Endometrial microvascular endothelial cells (primary cell): ENCODE measurements around the gene HTR3B. TPM values are rescaled to one million over a fixed set of nuclear protein-coding genes. Genes with fewer than 3 reads are reported as not detected.
"Not testable (repeated sequence)": the region's sequence is repeated elsewhere in the genome, so short reads cannot be mapped to it uniquely, and the experiment has no call there.

ENCODE experiments used
- in situ Hi-C: cut with HindIII; loops from 2 replicates; pipeline ENCODE4 v1.10.0; 2017; ENCODE audit warnings: low sequenced_read_pairs, low pct_unique_long_range_greater_than_20kb; ENCODE audit errors: inconsistent ontology term
- total RNA-seq: library from RNA; depleted of rRNA; stranded (reverse); fragments of >200 nt; gene quantifications from one replicate; pipeline ENCODE4 v1.2.3, GENCODE V29; 2015; ENCODE audit errors: inconsistent ontology term

HTR3B gene
- total RNA-seq, 1 donor from 2014 or later = not detected

- in situ Hi-C loops = not testable (repeated sequence)
Measured at GRCh38 chr11:113934193-113934592, 29.6 kb downstream of the HTR3B start.

DNA sequence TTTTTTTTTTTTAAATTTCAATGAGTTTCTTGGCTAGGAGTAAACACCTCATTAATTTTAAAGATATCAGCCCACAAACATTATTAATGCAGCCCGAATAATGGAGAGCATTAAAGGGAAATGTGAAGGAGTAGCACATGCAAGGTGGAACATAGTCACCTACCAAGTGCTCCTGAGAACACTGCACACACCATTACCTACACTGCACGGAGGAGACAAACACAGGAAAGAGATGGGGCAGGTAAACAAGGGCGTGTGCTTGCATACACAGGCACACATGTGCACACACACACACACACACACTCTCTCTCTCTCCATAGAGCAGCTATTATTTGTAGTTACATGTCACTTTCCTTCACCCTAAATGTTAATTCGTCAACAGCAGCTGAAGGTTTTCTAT, 30.2 kb downstream of the HTR3B start:
- in situ Hi-C loops = no loop called here

DNA sequence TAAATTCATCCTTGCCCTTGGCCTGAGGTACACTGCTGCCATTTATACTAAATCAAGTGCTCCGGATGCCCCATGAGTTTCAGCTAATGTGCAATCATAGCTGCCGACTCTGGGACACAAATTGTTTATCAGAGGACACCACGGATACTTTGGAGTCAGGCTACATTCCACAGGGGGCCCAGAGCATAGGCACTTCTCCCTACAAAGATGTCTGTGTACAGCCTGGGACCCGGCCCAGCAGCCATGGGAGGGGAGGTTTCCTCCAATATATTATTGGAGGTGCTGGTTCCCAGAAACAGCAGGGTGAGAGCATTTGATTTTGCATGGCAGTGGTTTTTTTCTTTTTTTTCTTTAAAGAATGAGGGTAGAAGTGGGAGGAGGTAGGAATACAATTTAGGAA, 31.3 kb downstream of the HTR3B start:
- in situ Hi-C loops = no loop called here

- in situ Hi-C loops = no loop called here
Measured at GRCh38 chr11:113937918-113938317, 33.3 kb downstream of the HTR3B start.

DNA sequence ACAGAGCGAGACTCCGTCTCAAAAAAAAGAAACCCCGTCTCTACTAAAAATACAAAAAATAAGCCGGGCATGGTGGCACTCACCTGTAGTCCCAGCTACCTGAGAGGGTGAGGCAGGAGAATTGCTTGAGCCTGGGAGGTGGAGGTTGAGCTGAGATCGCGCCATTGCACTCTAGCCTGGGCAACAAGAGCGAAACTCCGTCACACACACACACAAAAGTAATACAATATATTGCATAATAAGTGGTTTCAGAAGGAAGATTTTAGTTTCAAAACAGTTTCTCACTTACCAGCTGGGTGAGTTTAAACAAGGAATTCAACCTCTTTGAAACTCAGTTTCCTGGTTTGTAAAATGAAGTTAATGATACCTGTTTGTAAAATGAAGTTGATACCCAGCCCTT, 37.7 kb downstream of the HTR3B start:
- in situ Hi-C loops = no loop called here

DNA sequence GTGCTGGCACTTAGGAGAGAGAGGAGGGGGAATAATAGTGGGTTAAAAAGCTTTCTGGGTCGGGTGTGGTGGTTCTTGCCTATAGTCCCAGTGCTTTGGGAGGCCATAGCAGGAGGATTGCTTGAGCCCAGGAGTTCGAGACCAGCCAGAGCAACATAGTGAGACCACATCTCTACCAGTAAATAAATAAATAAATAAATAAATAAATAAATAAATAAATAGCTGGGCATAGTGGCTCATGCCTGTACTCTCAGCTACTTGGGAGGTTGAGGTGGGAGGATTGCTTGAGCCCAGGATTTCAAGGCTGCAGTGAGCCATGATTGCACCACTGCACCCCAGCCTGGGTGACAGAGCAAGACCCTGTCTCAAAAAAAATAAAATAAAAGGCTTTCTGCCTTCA, 41.6 kb downstream of the HTR3B start:
- in situ Hi-C loops = not testable (repeated sequence)

DNA sequence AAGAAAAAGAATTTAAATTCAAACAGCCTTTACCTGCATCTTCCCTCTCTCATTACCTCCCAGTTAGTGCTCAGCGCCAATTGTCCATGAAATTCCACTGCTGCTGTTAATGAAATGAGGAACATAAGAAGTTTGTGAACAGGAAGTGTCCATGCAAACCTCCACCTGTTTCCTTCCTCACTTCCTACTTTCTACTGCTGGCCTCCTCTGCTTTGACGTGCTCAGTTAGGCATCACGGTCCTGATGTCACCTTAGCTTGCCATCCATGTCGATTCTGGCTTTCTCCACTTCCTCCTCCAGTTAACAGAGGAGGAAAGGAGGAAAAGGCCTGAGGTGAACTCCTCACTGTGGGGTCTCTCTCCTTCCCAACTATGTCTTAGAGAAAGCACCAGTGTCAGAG, 43.4 kb downstream of the HTR3B start:
- in situ Hi-C loops = no loop called here

DNA sequence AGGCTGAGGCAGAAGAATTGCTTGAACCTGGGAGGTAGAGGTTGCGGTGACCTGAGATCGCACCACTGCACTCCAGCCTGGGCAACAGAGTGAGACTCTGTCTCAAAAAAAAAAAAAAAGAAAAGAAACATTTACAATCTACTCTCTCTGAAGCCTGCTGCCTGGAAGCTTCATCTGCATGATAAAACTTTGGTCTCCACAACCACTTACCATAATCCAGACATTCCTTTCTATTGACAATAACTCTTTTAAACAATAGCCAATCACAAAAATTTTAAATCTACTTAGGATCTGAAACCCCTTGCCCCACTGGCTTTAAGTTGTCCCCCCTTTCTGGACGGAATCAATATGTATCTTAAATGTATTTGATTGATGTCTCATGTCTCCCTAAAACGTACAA, 45.3 kb downstream of the HTR3B start:
- in situ Hi-C loops = no loop called here

DNA sequence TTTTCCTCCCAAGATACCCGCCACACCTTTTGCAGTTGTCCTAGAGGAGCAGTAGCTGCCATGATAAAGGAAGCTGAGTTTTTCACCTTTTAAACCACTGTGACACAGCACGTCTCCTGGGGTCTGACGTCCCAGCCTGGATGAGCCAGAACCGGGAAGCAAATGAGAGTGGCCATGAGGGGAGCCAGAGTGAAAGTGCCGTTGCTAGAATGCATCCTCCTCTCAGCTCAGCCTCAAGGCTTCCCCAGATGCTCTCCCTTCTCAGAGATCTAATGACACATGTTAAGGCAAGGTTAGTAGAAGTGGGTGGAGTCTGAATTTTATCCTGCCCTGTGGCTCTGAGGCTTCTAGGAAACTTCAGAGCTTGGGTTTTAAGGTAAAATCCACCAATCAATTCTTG, 46.9 kb downstream of the HTR3B start:
- in situ Hi-C loops = no loop called here

DNA sequence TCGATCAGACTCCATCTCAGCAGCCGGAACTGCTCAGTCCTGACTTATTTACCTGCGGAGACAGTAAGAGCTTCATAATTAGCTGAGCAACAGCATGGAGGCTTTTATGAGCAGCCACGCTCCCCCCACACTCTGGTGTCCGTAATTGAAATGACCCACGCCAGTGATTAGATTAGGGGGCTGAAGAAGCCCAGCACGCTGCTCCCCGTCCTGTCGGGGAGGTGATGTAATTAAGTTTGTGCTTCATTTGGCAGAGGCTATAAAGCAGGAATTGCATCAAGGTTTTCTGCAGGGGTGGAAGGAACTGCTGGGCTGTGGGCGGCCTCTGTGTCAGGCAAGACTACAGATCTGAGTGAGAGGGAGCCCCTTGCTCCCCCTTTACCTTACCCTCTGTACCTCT, 47.5 kb downstream of the HTR3B start:
- in situ Hi-C loops = no loop called here

GRCh38 chr11:113952588-113952987, 48.0 kb downstream of the HTR3B start:
- in situ Hi-C loops = no loop called here

DNA sequence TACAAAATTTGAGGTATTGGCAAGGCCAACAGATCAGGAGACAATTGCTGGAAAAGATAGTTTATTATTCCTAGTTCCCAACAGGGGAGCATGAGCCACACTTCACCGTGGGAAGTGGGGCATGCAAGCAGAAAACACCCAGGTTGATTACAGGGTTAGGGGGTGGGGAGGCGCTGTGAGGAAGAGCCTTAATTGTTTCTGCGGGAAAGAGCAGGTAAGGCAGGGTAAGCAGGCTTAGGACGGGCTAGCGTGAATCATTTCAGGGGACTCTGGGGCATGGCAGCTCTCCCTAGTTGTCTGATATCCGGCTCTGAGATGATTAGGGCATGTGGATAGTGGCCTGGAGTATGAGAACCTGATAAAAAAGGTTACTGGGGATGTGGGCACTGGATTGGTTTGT, 49.6 kb downstream of the HTR3B start:
- in situ Hi-C loops = no loop called here

DNA sequence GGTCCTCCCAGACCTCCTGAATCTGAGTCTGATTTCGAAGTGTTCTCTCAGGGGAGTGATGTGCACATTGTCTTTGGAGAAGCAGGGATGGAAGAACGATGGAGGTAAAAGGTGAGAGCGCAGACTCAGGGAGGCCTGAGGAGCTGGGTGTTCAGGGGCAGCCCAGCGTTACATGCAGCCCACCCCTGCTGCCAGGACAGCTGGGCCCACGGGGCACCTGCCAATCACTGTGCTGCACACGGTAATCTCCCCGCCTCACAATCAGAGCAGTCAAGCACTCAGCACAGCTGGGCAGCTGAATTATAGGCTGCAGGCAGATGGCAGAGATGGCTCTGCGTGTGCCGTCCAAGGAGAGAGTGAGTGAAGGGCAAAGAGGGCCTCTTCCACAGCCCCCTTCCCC, 52.4 kb downstream of the HTR3B start:
- in situ Hi-C loops = no loop called here

DNA sequence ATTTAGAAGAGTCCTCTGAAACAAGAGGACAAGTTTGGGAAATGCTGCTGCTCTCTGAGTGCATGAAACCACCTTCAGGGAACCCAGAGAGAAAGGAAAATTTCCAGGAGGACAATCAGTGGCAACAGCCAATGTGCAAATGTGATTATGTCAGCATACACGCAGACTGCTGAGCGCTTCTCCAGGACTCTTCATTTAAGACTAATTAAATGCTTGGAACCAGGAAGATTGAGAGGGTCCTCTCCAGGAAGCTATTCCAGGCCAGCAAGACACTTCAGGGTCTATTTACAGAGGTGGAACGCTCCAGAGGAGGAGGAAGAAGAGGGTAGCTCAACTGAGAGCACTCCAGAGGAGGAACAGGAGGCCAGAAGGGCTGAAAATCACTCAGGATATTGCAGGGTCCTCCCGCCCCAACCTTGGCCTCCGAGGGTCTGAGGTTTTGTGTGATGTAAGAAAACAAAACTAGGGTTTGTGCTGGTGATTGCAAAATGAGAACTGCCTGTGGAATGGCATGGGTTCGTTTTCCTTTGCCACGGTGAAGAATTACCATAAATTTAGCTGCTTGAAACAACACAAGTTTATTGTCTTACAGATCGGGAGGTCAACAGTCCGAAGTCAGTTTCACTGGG, 56.2 kb downstream of the HTR3B start:
- in situ Hi-C loops = no loop called here

- in situ Hi-C loops = no loop called here
Measured at GRCh38 chr11:113967361-113967760, 62.8 kb downstream of the HTR3B start.

DNA sequence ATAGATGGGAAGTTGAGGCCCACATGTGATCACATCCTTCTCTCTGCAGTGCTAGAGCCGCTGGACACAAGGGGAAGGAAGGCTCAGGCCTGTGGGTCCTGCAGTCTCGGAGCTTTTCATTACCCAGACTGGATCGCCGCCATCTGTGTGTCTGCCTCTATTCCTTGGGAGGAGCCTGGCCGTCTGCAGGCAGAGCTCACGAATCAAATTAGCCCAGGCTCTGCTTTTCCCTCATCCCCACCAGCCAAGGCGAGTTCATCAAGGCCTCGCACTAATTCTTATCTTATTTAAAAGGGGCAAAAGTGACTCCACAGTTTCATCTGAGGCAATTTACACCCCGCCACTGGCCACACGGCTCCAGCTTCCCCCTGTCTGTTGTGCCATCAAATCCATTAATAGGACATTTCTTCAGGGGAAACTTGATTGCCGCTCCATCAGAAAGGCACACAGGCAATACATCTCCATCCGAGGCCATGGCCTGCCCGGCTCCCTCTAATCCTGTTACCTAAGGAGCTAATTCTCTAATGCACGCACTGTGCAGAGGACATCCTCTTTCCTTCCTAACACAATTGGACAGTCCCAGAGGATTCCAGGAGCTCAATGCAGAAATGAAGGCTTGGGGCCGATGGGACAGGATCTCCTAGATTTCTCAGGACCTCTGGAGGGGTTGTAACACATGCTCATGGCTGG, 67.1 kb downstream of the HTR3B start:
- in situ Hi-C loops = no loop called here

DNA sequence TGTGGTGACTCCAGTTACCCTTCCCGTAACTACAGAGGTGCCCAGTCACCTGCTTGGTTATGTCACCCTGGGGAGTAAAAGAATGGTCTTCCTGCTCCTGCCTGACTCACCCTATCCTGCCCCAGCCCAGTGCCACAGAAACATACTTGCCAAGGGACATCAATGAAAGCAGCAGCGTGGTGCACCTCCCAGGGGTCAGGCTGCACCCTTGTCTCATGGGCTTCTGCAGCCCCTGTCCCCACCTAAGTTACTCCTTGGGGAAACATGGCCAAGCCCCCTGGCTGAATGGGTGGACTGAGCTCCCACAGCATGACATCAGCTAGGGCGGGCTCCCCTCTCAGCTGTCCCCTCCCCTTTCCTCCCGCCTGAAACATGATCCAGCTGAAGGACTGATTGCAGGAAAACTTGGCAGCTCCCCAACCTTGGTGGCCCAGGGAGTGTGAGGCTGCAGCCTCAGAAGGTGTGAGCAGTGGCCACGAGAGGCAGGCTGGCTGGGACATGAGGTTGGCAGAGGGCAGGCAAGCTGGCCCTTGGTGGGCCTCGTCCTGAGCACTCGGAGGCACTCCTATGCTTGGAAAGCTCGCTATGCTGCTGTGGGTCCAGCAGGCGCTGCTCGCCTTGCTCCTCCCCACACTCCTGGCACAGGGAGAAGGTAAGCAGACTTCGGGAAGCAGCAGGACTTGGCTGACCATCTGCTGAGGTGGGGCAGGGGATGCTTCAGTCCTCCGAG, 70.3 kb downstream of the HTR3B start, which contains the start of gene HTR3A:
Gene HTR3A, plus strand, starts transcription at position 368 of the 730 bp plus-strand sequence. Its CDS starts 218 bp downstream, at position 586.
- in situ Hi-C loops = no loop called here

DNA sequence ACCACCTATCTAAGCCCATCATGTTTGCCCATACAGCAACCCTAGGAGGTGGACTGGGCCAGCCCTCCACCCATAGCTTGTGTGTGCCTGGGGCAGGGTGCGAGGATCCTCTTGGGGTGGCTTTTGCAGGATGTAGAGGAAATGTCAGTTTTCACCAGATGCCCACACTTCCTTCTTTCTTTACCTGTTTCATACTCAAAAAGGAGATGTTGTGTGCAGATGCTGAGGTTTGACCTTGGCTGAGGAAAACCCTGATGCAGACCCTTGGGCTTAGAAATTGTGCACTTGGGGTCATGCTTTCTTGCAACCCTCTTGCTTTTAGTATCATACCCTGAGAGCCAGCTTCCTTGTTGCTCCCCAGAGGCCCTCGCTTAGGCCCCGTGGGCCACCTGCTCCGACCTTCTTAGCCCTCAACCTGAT, 72.5 kb downstream of the HTR3B start:
- in situ Hi-C loops = no loop called here

- in situ Hi-C loops = no loop called here
Measured at GRCh38 chr11:113977701-113978100, 73.1 kb downstream of the HTR3B start.

DNA sequence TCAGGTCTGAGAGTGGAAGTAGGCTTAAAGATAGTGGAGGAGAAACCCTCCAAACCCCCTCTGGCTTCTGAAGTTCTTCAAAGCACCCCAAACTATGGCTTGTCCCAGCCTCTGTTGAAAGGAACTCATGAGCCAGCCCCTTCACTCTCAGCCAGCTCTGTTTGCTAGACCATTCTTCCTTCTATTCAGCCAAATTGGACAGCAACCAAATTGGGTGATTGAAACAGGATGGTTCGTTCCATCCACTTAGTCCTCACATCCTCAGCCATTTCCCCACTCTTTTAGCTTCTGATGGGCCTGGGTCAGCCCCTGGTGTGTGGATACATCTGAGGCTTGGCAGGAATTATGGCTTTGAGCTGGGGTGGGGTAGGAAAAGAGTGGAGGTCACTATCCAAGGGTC, 74.8 kb downstream of the HTR3B start:
- in situ Hi-C loops = no loop called here
